ENCODE data around the gene ABCG4. TPM values are rescaled to one million over a fixed set of nuclear protein-coding genes. Genes with fewer than 3 reads are reported as not detected.
A peak's percentile ranks its signal among the peaks of the same experiment; 100 is the strongest.
"Not testable (repeated sequence)": the region's sequence is repeated elsewhere in the genome, so short reads cannot be mapped to it uniquely, and the experiment has no call there.

The ABCG4 gene
- total RNA-seq, 2 experiments from 2014 or later: not detected

DNA sequence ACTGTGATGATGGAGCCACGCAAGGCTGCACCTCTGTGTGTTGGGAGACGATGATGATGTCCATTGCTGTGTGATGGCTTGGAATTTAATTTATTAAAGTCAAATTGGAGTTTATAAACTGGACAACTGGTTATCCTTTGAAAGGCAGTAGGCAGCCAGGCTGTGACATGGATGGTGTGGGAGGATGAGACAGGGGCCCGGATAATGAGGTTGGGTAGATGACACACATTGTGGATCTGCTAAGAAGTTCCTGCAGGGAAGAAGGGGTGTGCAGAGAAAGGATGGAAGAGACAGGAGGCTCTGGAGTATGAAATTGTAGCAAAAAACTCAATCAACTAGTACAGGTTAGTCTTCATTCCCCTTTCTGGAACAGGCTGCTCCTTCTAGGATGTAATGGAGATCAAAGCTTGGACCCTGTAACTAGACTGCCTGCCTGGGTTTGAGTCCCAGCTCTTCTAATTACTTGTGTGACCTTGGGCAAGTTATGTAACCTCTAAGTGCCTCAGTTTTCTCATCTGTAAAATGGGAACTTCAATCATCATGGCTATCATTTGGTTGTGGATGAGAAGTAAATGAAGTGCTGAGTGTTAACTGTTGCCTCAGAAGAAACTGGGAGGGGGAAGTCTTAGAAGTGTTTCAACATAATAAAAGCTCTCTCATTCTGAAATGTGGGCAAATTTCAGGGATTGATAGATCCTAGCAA is 31.7 kb upstream of the ABCG4 start:
- no peak for DNase-seq
- no peak overlapping the region for H3K4me3 Mint-ChIP-seq
- no peaks in the 10 kb centered on the region for H3K27me3 Mint-ChIP-seq
- no peak overlapping the region for H3K27ac Mint-ChIP-seq
- ChIA-PET POLR2A (interaction anchor here (1.5 to 10.6 kb wide), 4 partner anchors 8 to 49 kb away, joined by 3 to 108 read pairs (median 46); partner anchors contain the start of genes C2CD2L, DPAGT1 and VPS11), CTCF (interaction anchor here (2.1 kb wide), 1 partner anchor 79 kb away, joined by 5 read pairs; no protein-coding TSS in a partner anchor)
- H3K36me3 Mint-ChIP-seq (ENCODE audit: low read depth): peaks cover 46% of the 10 kb centered on the region
- peaks cover 34% of the 10 kb centered on the region for H3K4me1 Mint-ChIP-seq
- no peaks in the 10 kb centered on the region for H3K9me3 Mint-ChIP-seq

DNA sequence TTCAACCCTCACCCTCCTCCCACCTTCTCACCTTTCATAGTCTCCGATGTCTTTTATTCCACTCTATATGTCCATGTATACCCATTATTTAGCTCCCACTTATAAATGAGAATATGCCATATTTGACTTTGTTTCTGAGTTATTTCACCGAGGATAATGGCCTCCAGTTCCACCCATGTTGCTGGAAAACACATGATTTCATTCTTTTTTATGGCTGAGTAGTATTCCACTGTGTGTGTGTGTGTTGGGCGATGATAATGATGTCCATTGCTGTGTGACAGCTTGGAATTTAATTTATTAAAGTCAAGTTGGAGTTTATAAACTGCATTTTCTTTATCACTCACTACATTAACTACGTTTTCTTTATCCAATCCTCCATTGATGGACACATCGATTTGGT is 30.6 kb upstream of the ABCG4 start:
- Mint-ChIP-seq H3K27me3 (no peaks in the 10 kb centered on the region), H3K4me3 (no peak overlapping the region), H3K27ac (no peak overlapping the region), H3K36me3 (ENCODE audit: low read depth) (peaks cover 40% of the 10 kb centered on the region), H3K4me1 (peaks cover 43% of the 10 kb centered on the region), H3K9me3 (no peaks in the 10 kb centered on the region)
- no peak for DNase-seq
- ChIA-PET POLR2A (interaction anchor here (1.5 to 10.6 kb wide), 4 partner anchors 9 to 50 kb away, joined by 3 to 108 read pairs (median 46); partner anchors contain the start of genes C2CD2L, DPAGT1 and VPS11), CTCF (interaction anchor here (0.6 to 2.1 kb wide), 4 partner anchors 11 to 78 kb away, joined by 3 to 5 read pairs (median 4); partner anchors contain the start of genes C2CD2L and DPAGT1)

GRCh38 chr11:119118946-119119345 is 29.9 kb upstream of the ABCG4 start:
- POLR2A ChIA-PET: interaction anchor here (1.5 to 10.6 kb wide), 4 partner anchors 9 to 51 kb away, joined by 3 to 108 read pairs (median 46); partner anchors contain the start of genes C2CD2L, DPAGT1 and VPS11
- H3K4me1 Mint-ChIP-seq: peaks cover 43% of the 10 kb centered on the region
- H3K4me3 Mint-ChIP-seq: no peak overlapping the region

DNA sequence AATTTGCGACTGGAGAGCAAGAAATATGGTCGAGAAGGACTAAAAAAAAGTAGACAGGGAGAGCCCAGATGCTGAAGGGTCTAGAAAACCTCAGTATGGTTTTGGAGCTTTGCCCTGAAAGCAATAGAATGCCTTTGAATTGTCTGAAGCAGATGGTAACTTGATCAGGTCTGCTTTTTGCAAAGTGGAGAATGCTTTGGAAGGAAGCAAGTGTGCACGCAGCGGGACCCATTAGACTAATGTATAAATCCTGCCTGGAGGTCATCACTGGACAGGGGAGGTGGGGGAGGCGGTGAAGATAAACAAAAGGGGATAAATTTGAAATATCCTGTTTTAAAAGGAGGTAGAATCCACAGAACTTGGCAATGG is 28.2 kb upstream of the ABCG4 start:
- H3K9me3 Mint-ChIP-seq: no peaks in the 10 kb centered on the region
- ChIA-PET CTCF (interaction anchor here (1.4 to 1.5 kb wide), 3 partner anchors 14 to 76 kb away, joined by 5 to 7 read pairs (median 5); partner anchors contain the start of gene C2CD2L), POLR2A (interaction anchor here (1.1 to 10.6 kb wide), 9 partner anchors 11 to 218 kb away, joined by 3 to 108 read pairs (median 9); partner anchors contain the start of genes C2CD2L, DPAGT1, HYOU1 and NLRX1)
- DNase-seq: no peak
- H3K4me1 Mint-ChIP-seq: peaks cover 34% of the 10 kb centered on the region
- peak overlapping the region; percentile 93 for H3K4me3 Mint-ChIP-seq
- no peaks in the 10 kb centered on the region for H3K27me3 Mint-ChIP-seq
- peak overlapping the region; percentile 76 for H3K27ac Mint-ChIP-seq
- peaks cover 32% of the 10 kb centered on the region for H3K36me3 Mint-ChIP-seq (ENCODE audit: low read depth)

More at GRCh38 chr11:119118946-119119345, 29.9 kb upstream of the ABCG4 start:
- no peaks in the 10 kb centered on the region for H3K9me3 Mint-ChIP-seq
- H3K27me3 Mint-ChIP-seq: no peaks in the 10 kb centered on the region
- H3K27ac Mint-ChIP-seq: no peak overlapping the region
- DNase-seq: no peak
- CTCF ChIA-PET: interaction anchor here (0.7 to 2.1 kb wide), 3 partner anchors 10 to 78 kb away, joined by 3 to 5 read pairs (median 5); partner anchors contain the start of gene DPAGT1
- peaks cover 38% of the 10 kb centered on the region for H3K36me3 Mint-ChIP-seq (ENCODE audit: low read depth)

DNA sequence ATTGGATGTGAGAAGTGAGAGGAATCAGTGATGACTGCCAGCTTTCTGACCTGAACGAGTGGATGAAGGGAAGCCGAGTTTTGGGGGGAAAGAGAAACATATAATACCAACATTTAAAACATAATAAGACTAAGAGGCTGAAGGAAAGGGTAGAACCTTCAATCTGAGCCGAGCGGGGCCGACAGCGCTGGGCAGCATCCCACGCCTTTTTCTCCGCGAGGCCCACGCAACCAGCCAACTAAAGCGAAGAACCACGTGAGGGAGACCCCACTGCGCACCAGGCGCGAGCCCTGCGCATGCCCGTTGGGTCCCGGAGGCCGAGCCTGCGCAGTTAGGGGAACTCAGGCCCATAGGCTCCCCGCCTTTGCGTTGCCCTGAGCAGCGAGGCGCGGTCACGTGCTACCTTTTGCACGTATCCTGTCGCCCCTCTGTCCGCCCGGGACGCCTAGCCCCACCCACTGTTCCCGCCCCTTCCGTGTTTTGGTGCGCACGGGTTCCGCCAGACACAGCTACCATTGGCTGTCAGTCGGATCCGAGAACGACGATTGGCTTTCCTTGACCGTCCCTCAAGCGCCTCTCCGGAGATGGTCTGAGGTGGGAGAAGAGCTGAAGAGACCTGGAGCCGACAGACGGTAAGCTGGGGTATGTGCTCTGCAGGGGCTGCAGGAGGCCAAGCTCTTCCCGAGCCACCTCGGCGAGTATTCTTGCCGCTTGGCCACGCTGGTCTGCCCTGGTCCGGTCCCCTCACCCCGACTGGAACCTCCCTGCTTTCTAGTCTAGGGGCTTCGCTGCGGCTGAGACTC is 27.6 kb upstream of the ABCG4 start, which contains the start of gene HINFP:
Gene HINFP, plus strand, starts transcription at position 573 of the 803 bp plus-strand sequence. CDS start 5,365 bp downstream, outside the sequence.
- ChIA-PET CTCF (interaction anchor here (1.0 to 1.5 kb wide), 7 partner anchors 14 to 202 kb away, joined by 3 to 7 read pairs (median 5); partner anchors contain the start of genes C2CD2L, CBL and NLRX1), POLR2A (interaction anchor here (0.6 to 10.6 kb wide), 12 partner anchors 12 to 200 kb away, joined by 3 to 108 read pairs (median 5); partner anchors contain the start of genes C2CD2L, DPAGT1, HMBS and HYOU1)
- DNase-seq: peak; percentile 100
- peak within 1 kb of the TSS; percentile 76 for H3K27ac Mint-ChIP-seq
- H3K4me3 Mint-ChIP-seq: peak within 1 kb of the TSS; percentile 93
- H3K36me3 Mint-ChIP-seq (ENCODE audit: low read depth): peaks cover 27% of the 10 kb centered on the region
- no peaks in the 10 kb centered on the region for H3K27me3 Mint-ChIP-seq
- H3K4me1 Mint-ChIP-seq: peaks cover 29% of the 10 kb centered on the region
- no peaks in the 10 kb centered on the region for H3K9me3 Mint-ChIP-seq

DNA sequence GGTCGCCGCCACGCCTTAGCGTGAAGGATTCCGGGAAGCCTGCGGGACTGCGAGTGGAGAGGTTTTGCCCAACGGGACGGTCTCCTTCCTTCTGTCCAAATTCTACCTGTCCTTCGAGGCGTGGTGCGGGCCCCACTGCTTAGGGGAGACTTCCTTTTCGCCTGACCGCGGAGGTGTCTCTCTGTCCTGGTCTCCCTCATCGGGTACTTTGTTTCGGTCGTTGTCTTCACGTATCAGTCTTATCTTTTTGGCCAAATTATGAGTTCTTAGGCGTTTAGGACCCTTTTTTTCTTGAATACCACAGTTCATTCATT is 27.1 kb upstream of the ABCG4 start:
- Mint-ChIP-seq H3K27me3 (no peaks in the 10 kb centered on the region), H3K36me3 (ENCODE audit: low read depth) (peaks cover 29% of the 10 kb centered on the region), H3K27ac (peak overlapping the region; percentile 76), H3K4me3 (peak overlapping the region; percentile 93), H3K4me1 (peaks cover 32% of the 10 kb centered on the region), H3K9me3 (no peaks in the 10 kb centered on the region)
- POLR2A ChIA-PET: interaction anchor here (0.9 to 10.6 kb wide), 12 partner anchors 12 to 200 kb away, joined by 3 to 108 read pairs (median 8); partner anchors contain the start of genes C2CD2L, DPAGT1, HMBS and HYOU1
- DNase-seq: no peak
- CTCF ChIA-PET: interaction anchor here (1.0 to 1.5 kb wide), 8 partner anchors 15 to 1563 kb away, joined by 3 to 7 read pairs (median 5); partner anchors contain the start of genes C2CD2L, CBL and NLRX1

DNA sequence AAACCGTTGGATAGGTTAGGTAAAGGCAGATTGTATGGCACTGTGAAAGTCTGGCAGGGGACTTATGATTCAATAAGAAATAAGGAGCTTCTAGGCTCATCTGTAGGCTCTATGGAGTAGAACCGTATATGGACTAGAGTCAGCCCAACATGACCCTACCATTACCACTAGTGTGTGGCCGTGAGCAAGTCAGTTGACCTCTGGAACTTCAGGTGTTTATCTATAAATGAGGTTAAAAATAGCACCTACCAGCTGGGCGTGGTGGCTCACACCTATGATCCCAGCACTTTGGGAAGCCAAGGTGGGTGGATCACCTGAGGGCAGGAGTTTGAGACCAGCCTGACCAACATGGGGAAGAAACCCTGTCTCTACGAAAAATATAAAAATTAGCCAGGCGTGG is 23.0 kb upstream of the ABCG4 start:
- Mint-ChIP-seq H3K27me3 (no peaks in the 10 kb centered on the region), H3K27ac (no peak overlapping the region), H3K9me3 (no peaks in the 10 kb centered on the region), H3K4me1 (peaks cover 30% of the 10 kb centered on the region), H3K4me3 (no peak overlapping the region), H3K36me3 (ENCODE audit: low read depth) (peaks cover 28% of the 10 kb centered on the region)
- CTCF ChIA-PET: no interaction called here
- POLR2A ChIA-PET: interaction anchor here (1.2 kb wide), 1 partner anchor 24 kb away, joined by 5 read pairs; the partner anchor contains the start of gene DPAGT1
- no peak for DNase-seq

DNA sequence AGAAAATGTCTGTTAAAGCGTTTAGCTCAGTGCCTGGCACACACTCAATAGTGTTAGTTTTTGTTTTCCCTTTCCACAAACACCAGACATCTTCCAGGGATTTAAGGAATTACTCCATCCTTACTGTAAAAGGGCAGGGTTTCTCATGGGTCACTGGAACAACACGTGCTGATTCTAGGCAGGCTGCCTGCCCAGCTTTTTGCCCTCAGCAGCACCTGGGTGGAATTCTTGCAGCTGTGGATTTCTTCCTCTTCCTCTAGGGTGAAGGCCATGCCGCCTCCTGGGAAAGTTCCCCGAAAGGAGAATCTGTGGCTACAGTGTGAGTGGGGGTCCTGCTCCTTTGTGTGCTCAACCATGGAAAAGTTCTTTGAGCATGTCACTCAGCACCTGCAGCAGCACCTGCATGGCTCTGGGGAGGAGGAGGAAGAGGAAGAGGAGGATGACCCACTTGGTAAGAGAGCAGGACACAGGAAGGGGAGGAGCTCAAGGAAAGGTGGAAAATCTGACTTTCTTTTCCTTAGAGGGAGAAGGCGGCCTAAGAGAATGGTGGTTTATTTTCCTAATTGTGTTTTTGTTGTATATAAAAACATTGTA is 22.1 kb upstream of the ABCG4 start:
- ChIA-PET POLR2A (interaction anchor here (1.0 to 1.2 kb wide), 2 partner anchors 20 to 25 kb away, joined by 3 to 5 read pairs; partner anchors contain the start of gene DPAGT1), CTCF (interaction anchor here (1.3 kb wide), 1 partner anchor 27 kb away, joined by 4 read pairs; no protein-coding TSS in a partner anchor)
- H3K36me3 Mint-ChIP-seq (ENCODE audit: low read depth): peaks cover 38% of the 10 kb centered on the region
- no peak for DNase-seq
- H3K9me3 Mint-ChIP-seq: no peaks in the 10 kb centered on the region
- H3K4me1 Mint-ChIP-seq: peaks cover 26% of the 10 kb centered on the region
- H3K27ac Mint-ChIP-seq: no peak overlapping the region
- no peak overlapping the region for H3K4me3 Mint-ChIP-seq
- no peaks in the 10 kb centered on the region for H3K27me3 Mint-ChIP-seq

DNA sequence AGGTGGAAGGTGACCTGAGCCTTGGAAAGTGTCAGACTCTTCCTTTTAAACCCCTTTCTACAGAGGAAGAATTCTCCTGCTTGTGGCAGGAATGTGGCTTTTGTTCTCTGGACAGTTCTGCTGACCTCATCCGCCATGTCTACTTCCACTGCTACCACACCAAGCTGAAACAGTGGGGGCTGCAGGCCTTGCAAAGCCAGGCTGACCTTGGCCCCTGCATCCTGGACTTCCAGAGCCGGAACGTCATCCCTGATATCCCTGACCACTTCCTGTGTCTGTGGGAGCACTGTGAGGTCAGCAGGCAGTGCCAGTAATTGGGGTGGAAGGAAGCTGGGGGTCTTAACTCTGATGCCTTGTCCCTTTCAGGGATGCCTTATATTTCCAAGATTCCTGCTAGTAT is 18.2 kb upstream of the ABCG4 start:
- no peak for DNase-seq
- ChIA-PET POLR2A (no interaction called here), CTCF (no interaction called here)
- Mint-ChIP-seq H3K9me3 (no peaks in the 10 kb centered on the region), H3K27me3 (no peaks in the 10 kb centered on the region), H3K4me3 (no peak overlapping the region), H3K36me3 (ENCODE audit: low read depth) (peaks cover 43% of the 10 kb centered on the region), H3K27ac (no peak overlapping the region), H3K4me1 (peaks cover 10% of the 10 kb centered on the region)

DNA sequence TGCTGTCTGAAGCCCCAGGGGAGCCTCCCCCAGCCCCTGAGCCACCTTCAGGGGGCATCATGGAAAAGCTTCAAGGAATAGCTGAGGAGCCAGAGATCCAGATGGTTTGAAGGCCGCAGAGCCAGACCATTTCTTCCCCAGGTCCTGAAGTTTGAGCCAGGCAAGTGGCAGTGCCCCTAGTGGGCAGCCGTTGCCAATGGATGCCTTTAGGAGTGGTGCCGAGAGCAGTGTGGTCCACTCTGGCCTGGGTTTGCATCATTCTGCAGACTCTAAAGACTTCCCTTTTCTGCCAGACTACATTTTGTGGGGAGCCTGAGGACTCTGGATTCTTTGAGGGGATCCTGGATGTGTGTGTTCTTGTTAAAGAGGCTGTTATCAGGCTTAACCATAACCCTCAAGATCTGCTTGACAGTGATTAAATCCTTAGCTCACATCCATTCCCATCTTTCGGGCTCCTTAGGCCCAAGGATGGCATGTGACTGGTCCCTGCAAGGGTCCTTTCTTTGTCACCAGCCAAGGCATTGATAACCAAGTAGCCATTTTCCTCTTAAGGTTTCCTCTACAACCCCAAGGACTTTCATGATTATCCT is 14.4 kb upstream of the ABCG4 start:
- Mint-ChIP-seq H3K4me3 (no peak overlapping the region), H3K27ac (no peak overlapping the region), H3K36me3 (ENCODE audit: low read depth) (peaks cover 36% of the 10 kb centered on the region), H3K4me1 (no peaks in the 10 kb centered on the region), H3K9me3 (no peaks in the 10 kb centered on the region), H3K27me3 (peaks cover 11% of the 10 kb centered on the region)
- no peak for DNase-seq
- ChIA-PET CTCF (interaction anchor here (0.8 to 1.5 kb wide), 5 partner anchors 14 to 62 kb away, joined by 3 to 5 read pairs (median 3); partner anchors contain the start of genes ABCG4 and C2CD2L), POLR2A (no interaction called here)

GRCh38 chr11:119139276-119139675 is 9.6 kb upstream of the ABCG4 start:
- DNase-seq; POLR2A ChIA-PET; H3K4me1 Mint-ChIP-seq; H3K9me3 Mint-ChIP-seq; H3K36me3 Mint-ChIP-seq (ENCODE audit: low read depth); H3K27ac Mint-ChIP-seq; H3K4me3 Mint-ChIP-seq; CTCF ChIA-PET: not testable (repeated sequence)
- H3K27me3 Mint-ChIP-seq: peaks cover 24% of the 10 kb centered on the region
